H1 (cell line): ENCODE results near the gene GNGT2. TPM values are rescaled to one million over a fixed set of nuclear protein-coding genes. Genes with fewer than 3 reads are reported as not detected.
A peak's percentile ranks its signal among the peaks of the same experiment; 100 is the strongest.

Experiments used
- CTCF ChIA-PET: fragments of 300-600 bp; sonication (Branson Sonifier 250); formaldehyde crosslinking; loops from one replicate; lab custom pipeline; 2021; ENCODE audit not compliant: partially characterized antibody; lab: Charles Lee
- POLR2A ChIA-PET: fragments of 300-600 bp; sonication (Branson Sonifier 250); formaldehyde crosslinking; loops from one replicate; lab custom pipeline; 2021; ENCODE audit warnings: inconsistent platforms; ENCODE audit not compliant: partially characterized antibody; lab: Charles Lee
- DNase-seq, 2 experiments: peaks; one replicate each; pipeline versions ENCODE4 v3.0.0 to v3.0.0-alpha.2; 2010 to 2022; ENCODE audit warnings: low spot score in 2 of 2, low read depth in 1 of 2, mixed read lengths in 1 of 2
- FAIRE-seq: peaks from 2 replicates; lab custom pipeline; 2011; peaks lifted over from hg19 to GRCh38; lab: Jason Lieb, UNC
- H2AFZ ChIP-seq: 2 replicates; pipeline ENCODE4 v1.8.1; 2012; ENCODE audit warnings: low read length, inconsistent platforms
- H2AK5ac ChIP-seq: 2 replicates; pipeline ENCODE4 v1.6.1; 2013; ENCODE audit warnings: low read depth, low read length
- H2BK120ac ChIP-seq: replicated peaks from 2 replicates; pipeline ENCODE3; 2013; ENCODE audit warnings: low read depth, low read length, inconsistent platforms
- H2BK12ac ChIP-seq: 2 replicates; pipeline ENCODE4 v1.6.1; 2013; ENCODE audit warnings: low read depth, low read length
- H2BK15ac ChIP-seq: 2 replicates; pipeline ENCODE4 v1.6.1; 2013; ENCODE audit warnings: low read length
- H2BK20ac ChIP-seq: 2 replicates; pipeline ENCODE4 v1.6.1; 2013; ENCODE audit warnings: low read length
- H2BK5ac ChIP-seq: 2 replicates; pipeline ENCODE4 v1.6.1; 2013; ENCODE audit warnings: low read depth, low read length
- H3K14ac ChIP-seq: 2 replicates; pipeline ENCODE4 v1.6.1; 2013; ENCODE audit warnings: inconsistent platforms; ENCODE audit not compliant: insufficient read length
- H3K18ac ChIP-seq: 2 replicates; pipeline ENCODE4 v1.6.1; 2013; ENCODE audit warnings: low read length; ENCODE audit errors: extremely low read depth
- H3K23ac ChIP-seq: 2 replicates; pipeline ENCODE4 v1.6.1; 2013; ENCODE audit warnings: inconsistent platforms; ENCODE audit not compliant: insufficient read length
- H3K23me2 ChIP-seq: 2 replicates; pipeline ENCODE4 v1.6.1; 2013; ENCODE audit warnings: low read depth, low read length
- H3K27ac ChIP-seq: 2 replicates; pipeline ENCODE4 v1.6.1; 2011; ENCODE audit warnings: low read depth, low read length, inconsistent platforms
- H3K27me3 ChIP-seq, 4 experiments: replicated peaks in 1 of 4; 1 replicate in 1 of 4; 2 replicates in 3 of 4; pipeline versions ENCODE4 v1.6.1 to v1.8.1; 2011 to 2013; ENCODE audit warnings: low read length in 3 of 4, mild to moderate bottlenecking in 3 of 4, inconsistent platforms in 2 of 4, mixed read lengths in 2 of 4, moderate library complexity in 1 of 4; ENCODE audit not compliant: control insufficient read depth in 3 of 4, insufficient read depth in 3 of 4; ENCODE audit errors: extremely low read depth in 1 of 4
- H3K36me3 ChIP-seq, 4 experiments: 2 replicates each; pipeline versions ENCODE4 v1.6.1 to v1.8.1; 2011 to 2013; ENCODE audit warnings: mild to moderate bottlenecking in 4 of 4, low read length in 3 of 4, moderate library complexity in 2 of 4, control low read depth in 1 of 4, inconsistent platforms in 1 of 4; ENCODE audit not compliant: insufficient read depth in 4 of 4, control insufficient read depth in 2 of 4
- H3K4ac ChIP-seq: replicated peaks from 2 replicates; pipeline ENCODE3; 2013; ENCODE audit warnings: low read length, low read depth, mixed read lengths, inconsistent platforms; ENCODE audit not compliant: insufficient read length
- H3K4me1 ChIP-seq, 4 experiments: replicated peaks in 1 of 4; 1 replicate in 1 of 4; 2 replicates in 3 of 4; pipeline versions ENCODE4 v1.6.1 to v1.8.1; 2011 to 2013; ENCODE audit warnings: low read length in 3 of 4, inconsistent platforms in 2 of 4, mixed read lengths in 1 of 4; ENCODE audit not compliant: insufficient read depth in 4 of 4, control insufficient read depth in 3 of 4
- H3K4me2 ChIP-seq, 2 experiments: 2 replicates each; pipeline versions ENCODE4 v1.6.1 to v1.8.1; 2011 to 2013; ENCODE audit warnings: low read depth in 2 of 2, low read length in 2 of 2, control low read depth in 1 of 2, inconsistent platforms in 1 of 2, mild to moderate bottlenecking in 1 of 2; ENCODE audit not compliant: insufficient read depth in 1 of 2
- H3K4me3 ChIP-seq, 4 experiments: fragments of 200-600, 300-600 bp in 1 of 4; sonication (generic), shearing (Covaris generic), sonication (Bioruptor Twin) in 1 of 4; 2 replicates each; pipeline versions ENCODE4 v1.5.1 to v1.8.1; 2011 to 2016; ENCODE audit warnings: low read length in 4 of 4, low read depth in 3 of 4, control low read depth in 2 of 4, inconsistent platforms in 2 of 4, mild to moderate bottlenecking in 2 of 4, mixed read lengths in 1 of 4, moderate library complexity in 1 of 4; ENCODE audit not compliant: insufficient read depth in 2 of 4; ENCODE audit errors: extremely low read depth in 1 of 4
- H3K56ac ChIP-seq: replicated peaks from 2 replicates; pipeline ENCODE3; 2013; ENCODE audit warnings: low read depth, mild to moderate bottlenecking, mixed read lengths, low read length, inconsistent platforms; ENCODE audit not compliant: insufficient read length
- H3K79me1 ChIP-seq: 2 replicates; pipeline ENCODE4 v1.6.1; 2013; ENCODE audit warnings: low read depth, low read length, control low read depth
- H3K79me2 ChIP-seq, 2 experiments: 2 replicates each; pipeline versions ENCODE4 v1.6.1 to v1.8.1; 2012 to 2013; ENCODE audit warnings: low read length in 2 of 2, mild to moderate bottlenecking in 2 of 2, inconsistent platforms in 1 of 2; ENCODE audit not compliant: insufficient read depth in 2 of 2, control insufficient read depth in 1 of 2
- H3K9ac ChIP-seq, 4 experiments: replicated peaks in 1 of 4; 1 replicate in 1 of 4; 2 replicates in 3 of 4; pipeline versions ENCODE4 v1.6.1 to v1.8.1; 2011 to 2013; ENCODE audit warnings: low read depth in 3 of 4, low read length in 3 of 4, control low read depth in 2 of 4, mild to moderate bottlenecking in 2 of 4, moderate library complexity in 2 of 4, inconsistent platforms in 1 of 4; ENCODE audit errors: extremely low read depth in 1 of 4
- H3K9me3 ChIP-seq, 2 experiments: 2 replicates each; pipeline versions ENCODE4 v1.6.1 to v1.8.1; 2012 to 2013; ENCODE audit warnings: mild to moderate bottlenecking in 2 of 2, moderate library complexity in 2 of 2, control low read depth in 1 of 2, inconsistent platforms in 1 of 2, low read depth in 1 of 2, low read length in 1 of 2, mixed read lengths in 1 of 2; ENCODE audit not compliant: insufficient read depth in 2 of 2
- H4K20me1 ChIP-seq, 2 experiments: replicated peaks in 1 of 2; 2 replicates each; pipeline versions ENCODE3 to v1.8.1; 2011 to 2013; ENCODE audit warnings: inconsistent platforms in 2 of 2, low read length in 2 of 2, mild to moderate bottlenecking in 1 of 2; ENCODE audit not compliant: insufficient read depth in 2 of 2, control insufficient read depth in 1 of 2
- H4K5ac ChIP-seq: 2 replicates; pipeline ENCODE4 v1.6.1; 2013; ENCODE audit warnings: low read length, low read depth, mixed read lengths, inconsistent platforms; ENCODE audit not compliant: insufficient read length
- H4K8ac ChIP-seq: 2 replicates; pipeline ENCODE4 v1.8.0; 2013; ENCODE audit warnings: mild to moderate bottlenecking, moderate library complexity, low read length, inconsistent platforms; ENCODE audit not compliant: insufficient read depth; ENCODE audit errors: extremely low read depth
- H4K91ac ChIP-seq: replicated peaks from 2 replicates; pipeline ENCODE3; 2013; ENCODE audit warnings: low read length, mixed read lengths, inconsistent platforms; ENCODE audit not compliant: insufficient read length
- CREB1 ChIP-seq: IDR thresholded peaks from 2 replicates; pipeline ENCODE4 v1.6.1; 2012; ENCODE audit warnings: inconsistent platforms
- E2F6 ChIP-seq: IDR thresholded peaks from 2 replicates; pipeline ENCODE4 v1.6.1; 2012; ENCODE audit warnings: inconsistent platforms
- EZH2 ChIP-seq: fragments of 200-600 bp; sonication (generic); IDR thresholded peaks from 2 replicates; pipeline ENCODE4 v1.7.1; 2012; ENCODE audit warnings: low read depth, mild to moderate bottlenecking, moderate library complexity, low read length, inconsistent platforms; ENCODE audit not compliant: severe bottlenecking
- HDAC2 ChIP-seq, 2 experiments: fragments of 300-600 bp in 1 of 2; sonication (generic) in 1 of 2; IDR thresholded peaks; 2 replicates each; pipeline ENCODE4 v1.6.1; 2011 to 2012; ENCODE audit warnings: low read depth in 2 of 2, low read length in 2 of 2, mild to moderate bottlenecking in 2 of 2, moderate library complexity in 2 of 2, borderline replicate concordance in 1 of 2, inconsistent platforms in 1 of 2
- HDAC6 ChIP-seq: IDR thresholded peaks from one replicate; pipeline ENCODE4 v1.7.1; 2012; ENCODE audit warnings: low read depth, mild to moderate bottlenecking, inconsistent platforms, low read length, moderate library complexity
- KDM1A ChIP-seq: fragments of 200-600, 300-600 bp; sonication (generic); IDR thresholded peaks from 2 replicates; pipeline ENCODE4 v1.7.1; 2016; ENCODE audit warnings: mild to moderate bottlenecking, low read length, borderline replicate concordance
- MAFK ChIP-seq: IDR thresholded peaks from 2 replicates; pipeline ENCODE4 v1.6.1; 2012; ENCODE audit warnings: low read depth, mild to moderate bottlenecking, improper control_type of control experiment, low read length
- SUZ12 ChIP-seq: fragments of 200-600 bp; sonication (generic); IDR thresholded peaks from 2 replicates; pipeline ENCODE4 v1.6.1; 2012; ENCODE audit warnings: mild to moderate bottlenecking, inconsistent platforms, low read length, moderate library complexity, mixed read lengths
- TCF12 ChIP-seq: IDR thresholded peaks from 2 replicates; pipeline ENCODE4 v1.6.1; 2011; ENCODE audit warnings: low read depth, mild to moderate bottlenecking, low read length
- WGBS, 2 experiments: shearing (Covaris generic) in 1 of 2; methylation state at CpG; one replicate each; pipeline versions ENCODE4 v1.1.6 to v1.1.7; 2013 to 2015; ENCODE audit warnings: low lambda C conversion rate in 2 of 2, mixed read lengths in 2 of 2, inconsistent platforms in 1 of 2, low coverage in 1 of 2, missing lambda C conversion rate in 1 of 2; ENCODE audit not compliant: insufficient replicate concordance in 2 of 2, insufficient coverage in 1 of 2, insufficient read length in 1 of 2; ENCODE audit errors: extremely low coverage in 1 of 2, missing lambda C conversion rate in 1 of 2; 5-methylcytosine and 5-hydroxymethylcytosine counted together
- polyA plus RNA-seq, 7 experiments: library from polyadenylated mRNA; depleted of rRNA in 3 of 7; stranded (reverse) in 5 of 7; unstranded in 2 of 7; fragments of >200 nt in 5 of 7; fragments of 200-250 nt in 2 of 7; gene quantifications; 1 replicate in 5 of 7; 2 replicates in 1 of 7; 4 replicates in 1 of 7; pipeline versions ENCODE4 v1.2.1 to v1.2.3, GENCODE V29; 2011 to 2013; ENCODE audit warnings: missing spikeins in 2 of 7, mixed read lengths in 2 of 7
- total RNA-seq: library from RNA; stranded (reverse); fragmentation: NEBNext Ultra II Directional; extraction: Animal tissue kit (Norgen Biotek cat#: 25700); gene quantifications from 2 replicates; pipeline ENCODE4 v1.2.1, GENCODE V29; 2021

GNGT2 gene
- total and polyA plus RNA-seq, 2 of the 8 experiments (the other 6 are each of a cell fraction or from before 2014, with no cell fraction given) = 1.3 to 1.4 TPM

- H3K23me2 ChIP-seq = peaks cover 17% of the 10 kb centered on the region; the same call in 1 of the 2 replicates
- H3K14ac ChIP-seq = no peak overlapping the region
- no peaks in the 10 kb centered on the region for H3K79me1 ChIP-seq
- no peak overlapping the region for H3K56ac ChIP-seq
- peak overlapping the region; percentile 78 to 95 for H3K4me2 ChIP-seq
- H2BK20ac ChIP-seq = peak overlapping the region; percentile 61; the same call in 1 of the 2 replicates
- ChIA-PET POLR2A (interaction anchor here (0.5 to 2.6 kb wide), 6 partner anchors 16 to 272 kb away, joined by 3 to 13 read pairs (median 4); no protein-coding TSS in a partner anchor), CTCF (interaction anchor here (0.6 to 6.5 kb wide), 26 partner anchors 10 to 1962 kb away, joined by 3 to 43 read pairs (median 4); no protein-coding TSS in a partner anchor)
- peak overlapping the region; percentile 87 for H4K8ac ChIP-seq
- DNase-seq = peak in 1 of 2 experiments; percentile 78
- H4K91ac ChIP-seq = peak overlapping the region; percentile 29
- H2AFZ ChIP-seq = peak overlapping the region; percentile 66; the same call in 1 of the 2 replicates
- H2BK5ac ChIP-seq = peak overlapping the region; percentile 15; the same call in 1 of the 2 replicates
- no peak overlapping the region for H2AK5ac ChIP-seq
- H3K4me1 ChIP-seq = peaks cover 0 to 8% (median 6%) of the 10 kb centered on the region in 4 experiments; a peak in 4 of 7 replicates
- peaks cover 19 to 60% (median 47%) of the 10 kb centered on the region in 4 experiments for H3K27me3 ChIP-seq
- no peak overlapping the region for H3K4ac ChIP-seq
- no peak overlapping the region for H3K23ac ChIP-seq
- H3K79me2 ChIP-seq = no peaks in the 10 kb centered on the region
- FAIRE-seq = no peak
- H3K4me3 ChIP-seq = peak overlapping the region; percentile 34 to 63 (median 55)
- H2BK120ac ChIP-seq = no peak overlapping the region
- peak overlapping the region; percentile 81; the same call in 1 of the 2 replicates for H2BK15ac ChIP-seq
- H4K20me1 ChIP-seq = peaks cover 0 to 3% of the 10 kb centered on the region in 2 experiments
- H3K9me3 ChIP-seq = no peaks in the 10 kb centered on the region
- WGBS, 2 experiments = 4% methylated on average over 59 of the region's 95 CpGs; no CpG with 5 or more reads in 1 of the 2 experiments
- no peaks in the 10 kb centered on the region for H3K36me3 ChIP-seq
- peak overlapping the region; percentile 68 for H3K18ac ChIP-seq
- H3K27ac ChIP-seq = no peak overlapping the region
- peak overlapping the region; percentile 90; the same call in 1 of the 2 replicates for H2BK12ac ChIP-seq
- peak overlapping the region; percentile 22 for H4K5ac ChIP-seq
- peak overlapping the region in 2 of 4 experiments; percentile 45 to 52; a peak in 4 of 7 replicates for H3K9ac ChIP-seq
- TF ChIP-seq CREB1 (0 out of 2 replicates have a peak, but pooled peaks have one; percentile 8), E2F6 (peak; percentile 90), SUZ12 (peak; percentile 90), HDAC2 (IDR thresholded peaks at IDR 0.05; ENCODE audit: borderline replicate concordance in 1 of 2, low read depth in 2 of 2, low read length in 2 of 2) (no peak), HDAC6 (no peak), MAFK (no peak), TCF12 (0 out of 2 replicates have a peak, but pooled peaks have one; percentile 42), EZH2 (peak; percentile 85), KDM1A (peak; percentile 3; the same call in 1 of the 2 replicates)
These were observed 14.0 kb upstream of the GNGT2 start for GRCh38 chr17:49224198-49224996.
